ENCODE results near the gene CD47. TPM values are rescaled to one million over a fixed set of nuclear protein-coding genes. Genes with fewer than 3 reads are reported as not detected.

CD47 gene
- polyA plus RNA-seq, 1 of the 3 experiments (the other 2 are of a cell fraction): 19.6 TPM

DNA sequence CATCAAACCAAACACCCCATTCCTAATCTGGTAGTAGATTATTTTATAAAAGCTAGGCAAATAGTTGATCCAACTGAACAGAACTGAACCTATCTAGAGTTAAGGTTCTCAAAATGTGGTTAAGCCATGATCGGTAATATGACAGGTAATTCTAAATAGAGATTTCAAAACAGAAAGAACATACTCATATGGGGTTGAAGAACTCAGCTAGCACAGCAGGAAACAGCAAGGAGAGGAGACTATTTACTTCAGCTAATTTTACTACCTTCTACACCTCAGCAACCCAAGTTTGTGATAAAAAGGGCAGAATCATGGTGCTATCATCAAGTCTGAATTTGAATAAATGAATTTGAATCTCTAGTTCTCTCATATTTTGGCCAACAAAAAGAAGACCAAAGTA lies 11.8 kb downstream of the CD47 start:
- H3K79me2 ChIP-seq (ENCODE audit: insufficient read depth): peaks cover 10% of the 10 kb centered on the region; the same call in 1 of the 2 replicates

DNA sequence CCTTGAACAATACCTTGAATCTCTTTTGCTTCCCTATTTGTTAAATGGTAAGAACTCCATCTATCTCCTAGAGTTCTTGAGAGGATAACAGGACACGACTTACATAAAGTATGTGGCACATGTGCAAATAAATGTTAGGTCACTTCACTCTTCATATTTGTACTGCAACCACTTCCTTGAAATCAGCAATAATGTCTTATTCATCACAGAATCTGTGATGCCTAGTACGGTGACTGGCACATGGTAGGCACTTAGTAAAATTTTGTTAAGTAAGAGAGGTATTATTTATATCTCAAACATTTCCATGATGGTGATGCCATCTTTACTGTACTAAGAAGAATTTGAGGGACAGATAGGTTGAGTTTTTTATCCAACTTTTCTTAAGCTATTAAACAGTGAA lies 14.3 kb downstream of the CD47 start:
- Histone ChIP-seq H3K27me3 (ENCODE audit: insufficient read depth) (no peaks in the 10 kb centered on the region), H3K9ac (no peak overlapping the region), H3K36me3 (replicated peaks in 1 of 2; ENCODE audit: control insufficient read depth in 1 of 2, insufficient read depth in 2 of 2, low read length in 1 of 2) (peaks cover 10 to 14% of the 10 kb centered on the region in 2 experiments), H3F3A (replicated peaks; ENCODE audit: insufficient read depth) (no peaks in the 10 kb centered on the region), H3K4me2 (no peak overlapping the region), H2AFZ (ENCODE audit: low read depth) (no peak overlapping the region), H3K79me2 (ENCODE audit: insufficient read depth) (peaks cover 7% of the 10 kb centered on the region; the same call in 1 of the 2 replicates), H4K20me1 (ENCODE audit: insufficient read depth) (no peaks in the 10 kb centered on the region), H3K4me3 (ENCODE audit: low read depth in 2 of 2, low read length in 1 of 2) (no peak overlapping the region), H3K9me3 (no peaks in the 10 kb centered on the region), H3K4me1 (ENCODE audit: control insufficient read depth in 1 of 2, insufficient read depth in 2 of 2, low read depth in 1 of 2, low read length in 1 of 2) (no peaks in the 10 kb centered on the region), H3K9me2 (no peaks in the 10 kb centered on the region), H3K27ac (ENCODE audit: low read depth in 2 of 2, low read length in 1 of 2) (no peak overlapping the region)
- ChIA-PET CTCF (interaction anchor here (1.0 kb wide), 1 partner anchor 149 kb away, joined by 3 read pairs; no protein-coding TSS in a partner anchor), POLR2A (no interaction called here)
- 88% methylated on average over 2 of the region's 2 CpGs for WGBS (ENCODE audit: low lambda C conversion rate)
- no peak for DNase-seq
- TF ChIP-seq POLR2AphosphoS5 (IDR thresholded peaks at IDR 0.05; ENCODE audit: low read depth, low read length): no peak
- no peak for TF ChIP-seq RFX5 (IDR thresholded peaks at IDR 0.05; ENCODE audit: low read length)
- TF ChIP-seq JUND (IDR thresholded peaks at IDR 0.05): no peak
- TF ChIP-seq, protein P1, sequence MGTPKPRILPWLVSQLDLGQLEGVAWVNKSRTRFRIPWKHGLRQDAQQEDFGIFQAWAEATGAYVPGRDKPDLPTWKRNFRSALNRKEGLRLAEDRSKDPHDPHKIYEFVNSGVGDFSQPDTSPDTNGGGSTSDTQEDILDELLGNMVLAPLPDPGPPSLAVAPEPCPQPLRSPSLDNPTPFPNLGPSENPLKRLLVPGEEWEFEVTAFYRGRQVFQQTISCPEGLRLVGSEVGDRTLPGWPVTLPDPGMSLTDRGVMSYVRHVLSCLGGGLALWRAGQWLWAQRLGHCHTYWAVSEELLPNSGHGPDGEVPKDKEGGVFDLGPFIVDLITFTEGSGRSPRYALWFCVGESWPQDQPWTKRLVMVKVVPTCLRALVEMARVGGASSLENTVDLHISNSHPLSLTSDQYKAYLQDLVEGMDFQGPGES (IDR thresholded peaks at IDR 0.05; ENCODE audit: low read depth, low read length): no peak
- TF ChIP-seq EP300 (IDR thresholded peaks at IDR 0.05; ENCODE audit: borderline replicate concordance in 1 of 2, low read depth in 1 of 2, low read length in 1 of 2): no peak
- TF ChIP-seq NRF1 (IDR thresholded peaks at IDR 0.05; ENCODE audit: low read depth, low read length): no peak
- TF ChIP-seq, protein P2, sequence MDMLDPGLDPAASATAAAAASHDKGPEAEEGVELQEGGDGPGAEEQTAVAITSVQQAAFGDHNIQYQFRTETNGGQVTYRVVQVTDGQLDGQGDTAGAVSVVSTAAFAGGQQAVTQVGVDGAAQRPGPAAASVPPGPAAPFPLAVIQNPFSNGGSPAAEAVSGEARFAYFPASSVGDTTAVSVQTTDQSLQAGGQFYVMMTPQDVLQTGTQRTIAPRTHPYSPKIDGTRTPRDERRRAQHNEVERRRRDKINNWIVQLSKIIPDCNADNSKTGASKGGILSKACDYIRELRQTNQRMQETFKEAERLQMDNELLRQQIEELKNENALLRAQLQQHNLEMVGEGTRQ (IDR thresholded peaks at IDR 0.05; ENCODE audit: borderline replicate concordance, low read depth, low read length): no peak
- TF ChIP-seq NFIC (IDR thresholded peaks at IDR 0.05; ENCODE audit: borderline replicate concordance): no peak
- TF ChIP-seq, protein P3, sequence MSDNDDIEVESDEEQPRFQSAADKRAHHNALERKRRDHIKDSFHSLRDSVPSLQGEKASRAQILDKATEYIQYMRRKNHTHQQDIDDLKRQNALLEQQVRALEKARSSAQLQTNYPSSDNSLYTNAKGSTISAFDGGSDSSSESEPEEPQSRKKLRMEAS (IDR thresholded peaks at IDR 0.05; ENCODE audit: low read depth): no peak
- no peak for TF ChIP-seq YY1 (IDR thresholded peaks at IDR 0.05; ENCODE audit: low read depth)
- no peak for TF ChIP-seq TEAD4 (IDR thresholded peaks at IDR 0.05; ENCODE audit: borderline replicate concordance, insufficient read depth)

More for the DNA sequence above, 11.8 kb downstream of the CD47 start:
- no peaks in the 10 kb centered on the region for H3K27me3 ChIP-seq (ENCODE audit: insufficient read depth)
- H3K4me3 ChIP-seq (ENCODE audit: low read depth in 2 of 2, low read length in 1 of 2): no peak overlapping the region
- no peak overlapping the region for H3K4me2 ChIP-seq
- no peak overlapping the region for H3K27ac ChIP-seq (ENCODE audit: low read depth in 2 of 2, low read length in 1 of 2)
- H3K36me3 ChIP-seq (replicated peaks in 1 of 2; ENCODE audit: control insufficient read depth in 1 of 2, insufficient read depth in 2 of 2, low read length in 1 of 2): peaks cover 10 to 14% of the 10 kb centered on the region in 2 experiments
- no peaks in the 10 kb centered on the region for H3F3A ChIP-seq (replicated peaks; ENCODE audit: insufficient read depth)
- 100% methylated on average over 1 of the region's 1 CpG for WGBS (ENCODE audit: low lambda C conversion rate)
- no peaks in the 10 kb centered on the region for H3K9me2 ChIP-seq
- TF ChIP-seq, protein P4, sequence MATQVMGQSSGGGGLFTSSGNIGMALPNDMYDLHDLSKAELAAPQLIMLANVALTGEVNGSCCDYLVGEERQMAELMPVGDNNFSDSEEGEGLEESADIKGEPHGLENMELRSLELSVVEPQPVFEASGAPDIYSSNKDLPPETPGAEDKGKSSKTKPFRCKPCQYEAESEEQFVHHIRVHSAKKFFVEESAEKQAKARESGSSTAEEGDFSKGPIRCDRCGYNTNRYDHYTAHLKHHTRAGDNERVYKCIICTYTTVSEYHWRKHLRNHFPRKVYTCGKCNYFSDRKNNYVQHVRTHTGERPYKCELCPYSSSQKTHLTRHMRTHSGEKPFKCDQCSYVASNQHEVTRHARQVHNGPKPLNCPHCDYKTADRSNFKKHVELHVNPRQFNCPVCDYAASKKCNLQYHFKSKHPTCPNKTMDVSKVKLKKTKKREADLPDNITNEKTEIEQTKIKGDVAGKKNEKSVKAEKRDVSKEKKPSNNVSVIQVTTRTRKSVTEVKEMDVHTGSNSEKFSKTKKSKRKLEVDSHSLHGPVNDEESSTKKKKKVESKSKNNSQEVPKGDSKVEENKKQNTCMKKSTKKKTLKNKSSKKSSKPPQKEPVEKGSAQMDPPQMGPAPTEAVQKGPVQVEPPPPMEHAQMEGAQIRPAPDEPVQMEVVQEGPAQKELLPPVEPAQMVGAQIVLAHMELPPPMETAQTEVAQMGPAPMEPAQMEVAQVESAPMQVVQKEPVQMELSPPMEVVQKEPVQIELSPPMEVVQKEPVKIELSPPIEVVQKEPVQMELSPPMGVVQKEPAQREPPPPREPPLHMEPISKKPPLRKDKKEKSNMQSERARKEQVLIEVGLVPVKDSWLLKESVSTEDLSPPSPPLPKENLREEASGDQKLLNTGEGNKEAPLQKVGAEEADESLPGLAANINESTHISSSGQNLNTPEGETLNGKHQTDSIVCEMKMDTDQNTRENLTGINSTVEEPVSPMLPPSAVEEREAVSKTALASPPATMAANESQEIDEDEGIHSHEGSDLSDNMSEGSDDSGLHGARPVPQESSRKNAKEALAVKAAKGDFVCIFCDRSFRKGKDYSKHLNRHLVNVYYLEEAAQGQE (IDR thresholded peaks at IDR 0.05; ENCODE audit: low read depth, low read length): no peak
- TF ChIP-seq, protein P5, sequence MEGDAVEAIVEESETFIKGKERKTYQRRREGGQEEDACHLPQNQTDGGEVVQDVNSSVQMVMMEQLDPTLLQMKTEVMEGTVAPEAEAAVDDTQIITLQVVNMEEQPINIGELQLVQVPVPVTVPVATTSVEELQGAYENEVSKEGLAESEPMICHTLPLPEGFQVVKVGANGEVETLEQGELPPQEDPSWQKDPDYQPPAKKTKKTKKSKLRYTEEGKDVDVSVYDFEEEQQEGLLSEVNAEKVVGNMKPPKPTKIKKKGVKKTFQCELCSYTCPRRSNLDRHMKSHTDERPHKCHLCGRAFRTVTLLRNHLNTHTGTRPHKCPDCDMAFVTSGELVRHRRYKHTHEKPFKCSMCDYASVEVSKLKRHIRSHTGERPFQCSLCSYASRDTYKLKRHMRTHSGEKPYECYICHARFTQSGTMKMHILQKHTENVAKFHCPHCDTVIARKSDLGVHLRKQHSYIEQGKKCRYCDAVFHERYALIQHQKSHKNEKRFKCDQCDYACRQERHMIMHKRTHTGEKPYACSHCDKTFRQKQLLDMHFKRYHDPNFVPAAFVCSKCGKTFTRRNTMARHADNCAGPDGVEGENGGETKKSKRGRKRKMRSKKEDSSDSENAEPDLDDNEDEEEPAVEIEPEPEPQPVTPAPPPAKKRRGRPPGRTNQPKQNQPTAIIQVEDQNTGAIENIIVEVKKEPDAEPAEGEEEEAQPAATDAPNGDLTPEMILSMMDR (IDR thresholded peaks at IDR 0.05): no peak
- TF ChIP-seq NFIC (IDR thresholded peaks at IDR 0.05; ENCODE audit: borderline replicate concordance) (no peak), SIN3A (IDR thresholded peaks at IDR 0.05; ENCODE audit: borderline replicate concordance, low read depth, low read length) (no peak), SMC3 (IDR thresholded peaks at IDR 0.05; ENCODE audit: low read depth, low read length) (no peak), ELF1 (IDR thresholded peaks at IDR 0.05) (no peak), GABPA (IDR thresholded peaks at IDR 0.05; ENCODE audit: low read depth) (no peak), EZH2phosphoT487 (IDR thresholded peaks at IDR 0.05; ENCODE audit: borderline replicate concordance, low read depth) (no peak), TCF12 (IDR thresholded peaks at IDR 0.05) (no peak), YY1 (IDR thresholded peaks at IDR 0.05; ENCODE audit: low read depth) (no peak)
- CTCF ChIA-PET: no interaction called here
- no peaks in the 10 kb centered on the region; a peak in 1 of 4 replicates for H3K4me1 ChIP-seq (ENCODE audit: control insufficient read depth in 1 of 2, insufficient read depth in 2 of 2, low read depth in 1 of 2, low read length in 1 of 2)
- no peaks in the 10 kb centered on the region for H4K20me1 ChIP-seq (ENCODE audit: insufficient read depth)
- H2AFZ ChIP-seq (ENCODE audit: low read depth): no peak overlapping the region
- DNase-seq: no peak
- H3K9me3 ChIP-seq: no peaks in the 10 kb centered on the region
- H3K9ac ChIP-seq: no peak overlapping the region
- POLR2A ChIA-PET: no interaction called here

Data from SK-N-SH (cell line).